GM12878 (cell line): ENCODE measurements around the gene ROBO1. TPM values are rescaled to one million over a fixed set of nuclear protein-coding genes. Genes with fewer than 3 reads are reported as not detected.

Experiments used
- ATAC-seq: fragments of 200-7000 bp; cut with Tn5 transposase; 3 replicates; pipeline ENCODE4 v1.9.1; 2020; ENCODE audit warnings: mild to moderate bottlenecking, moderate library complexity
- BruUV-seq: library from RNA; stranded (reverse); fragments of 400-500 nt; replicated peaks from 2 replicates; lab custom pipeline; 2021; lab: Mats Ljungman, UMichigan
- CTCF ChIA-PET: fragments of 300-600 bp; sonication (Branson Sonifier 250); formaldehyde crosslinking; extraction: SDS; loops from one replicate; lab custom pipeline; 2021; ENCODE audit warnings: inconsistent platforms; lab: Yijun Ruan, JAX
- POLR2A ChIA-PET: fragments of 350-600 bp; formaldehyde crosslinking; extraction: SDS; loops from one replicate; lab custom pipeline; 2021; ENCODE audit warnings: inconsistent platforms; lab: Charles Lee
- RAD21 ChIA-PET: fragments of 300-600 bp; sonication (Branson Sonifier 250); formaldehyde crosslinking; loops from one replicate; lab custom pipeline; 2023; ENCODE audit warnings: antibody characterized with exemption; ENCODE audit not compliant: unreplicated experiment; lab: Charles Lee
- SMC1A ChIA-PET: fragments of 300-600 bp; sonication (Branson Sonifier 250); formaldehyde crosslinking; loops from one replicate; lab custom pipeline; 2023; ENCODE audit not compliant: unreplicated experiment, uncharacterized antibody; lab: Charles Lee
- DNase-seq: peaks from one replicate; pipeline ENCODE4 v3.0.0-alpha.2; 2011; ENCODE audit warnings: low read depth, low spot score
- FAIRE-seq: peaks from 3 replicates; lab custom pipeline; 2011; peaks lifted over from hg19 to GRCh38; lab: Jason Lieb, UNC
- H2AFZ ChIP-seq: 2 replicates; pipeline ENCODE4 v1.6.0; 2011; ENCODE audit warnings: low read depth, low read length, control low read depth; ENCODE audit not compliant: control insufficient read depth
- H3K27ac ChIP-seq: 2 replicates; pipeline ENCODE4 v1.5.1; 2011; ENCODE audit warnings: control low read depth; ENCODE audit not compliant: control insufficient read depth, insufficient read depth
- H3K27me3 ChIP-seq, 2 experiments: replicated peaks in 1 of 2; 2 replicates each; pipeline versions ENCODE4 v1.6.0 to v1.6.1; 2011; ENCODE audit warnings: low read length in 1 of 2; ENCODE audit not compliant: control insufficient read depth in 2 of 2, insufficient read depth in 2 of 2
- H3K36me3 ChIP-seq, 2 experiments: 2 replicates each; pipeline ENCODE4 v1.5.1; 2011; ENCODE audit warnings: low read length in 1 of 2; ENCODE audit not compliant: control insufficient read depth in 2 of 2, insufficient read depth in 2 of 2
- H3K4me1 ChIP-seq: 2 replicates; pipeline ENCODE4 v1.6.1; 2011; ENCODE audit warnings: mild to moderate bottlenecking, low read length, moderate library complexity, mixed read lengths; ENCODE audit not compliant: control insufficient read depth, insufficient read depth
- H3K4me2 ChIP-seq: 2 replicates; pipeline ENCODE4 v1.6.0; 2011; ENCODE audit warnings: control low read depth; ENCODE audit not compliant: control insufficient read depth, insufficient read depth
- H3K4me3 ChIP-seq: fragments of 200-600 bp; sonication (generic); 2 replicates; pipeline ENCODE4 v1.5.1; 2016
- H3K79me2 ChIP-seq: 2 replicates; pipeline ENCODE4 v1.6.0; 2011; ENCODE audit warnings: low read length; ENCODE audit not compliant: control insufficient read depth, insufficient read depth
- H3K9ac ChIP-seq: 2 replicates; pipeline ENCODE4 v1.8.0; 2011; ENCODE audit warnings: low read length, control low read depth, mixed read lengths; ENCODE audit not compliant: control insufficient read depth, insufficient read depth
- H3K9me3 ChIP-seq: replicated peaks from 3 replicates; pipeline ENCODE4 v1.5.1; 2011; ENCODE audit warnings: mild to moderate bottlenecking, low read length; ENCODE audit not compliant: control insufficient read depth, insufficient read depth
- H4K20me1 ChIP-seq: 2 replicates; pipeline ENCODE4 v1.6.0; 2011; ENCODE audit not compliant: control insufficient read depth, insufficient read depth
- MTA2 ChIP-seq: fragments of 450-650 bp; IDR thresholded peaks from 2 replicates; pipeline ENCODE4 v1.6.1; 2016; ENCODE audit warnings: low read depth, mild to moderate bottlenecking, moderate library complexity
- PRDM15 ChIP-seq: fragments of 450-650 bp; formaldehyde crosslinking; IDR thresholded peaks from 2 replicates; pipeline ENCODE4 v1.4.0; 2020; ENCODE audit warnings: mild to moderate bottlenecking, moderate library complexity
- RBBP5 ChIP-seq: fragments of 200-600 bp; sonication (generic); conservative IDR thresholded peaks from 2 replicates; pipeline ENCODE4 v1.6.1; 2016
- ZNF207 ChIP-seq: fragments of 450-650 bp; IDR thresholded peaks from 2 replicates; pipeline ENCODE4 v1.6.1; 2014; ENCODE audit warnings: antibody characterized with exemption, mild to moderate bottlenecking, borderline replicate concordance
- ZSCAN29 ChIP-seq: fragments of 450-650 bp; IDR thresholded peaks from 2 replicates; pipeline ENCODE4 v1.6.1; 2017; ENCODE audit warnings: mild to moderate bottlenecking, moderate library complexity
- WGBS: methylation state at CpG from one replicate; pipeline ENCODE4 v1.1.6; 2016; ENCODE audit warnings: low lambda C conversion rate; ENCODE audit not compliant: insufficient replicate concordance, insufficient coverage; ENCODE audit errors: missing lambda C conversion rate; 5-methylcytosine and 5-hydroxymethylcytosine counted together
- in situ Hi-C: fragments of 300-500 bp; cut with MboI; formaldehyde crosslinking; loops from 9 replicates; pipeline ENCODE4 v1.14.3; 2018; ENCODE audit warnings: mixed read lengths
- intact Hi-C: fragments of 100-400 bp; cut with micrococcal nuclease; formaldehyde crosslinking; loops from one replicate; pipeline ENCODE4 v1.14.2; 2022; ENCODE audit not compliant: unreplicated experiment
- polyA plus RNA-seq, 11 experiments: library from polyadenylated mRNA; depleted of rRNA in 4 of 11; unstranded in 6 of 11; stranded (reverse) in 5 of 11; fragments of >200 nt; fragmentation: Nextera tagmentation in 4 of 11; fragmentation: Illumina TruSeq in 1 of 11; extraction: Ambion mirVana in 4 of 11; extraction: Trizol in 1 of 11; gene quantifications; 1 replicate in 1 of 11; 2 replicates in 10 of 11; pipeline versions ENCODE4 v1.2.1 to v1.2.3, GENCODE V29; 2011 to 2016; ENCODE audit warnings: inconsistent platforms in 2 of 11, missing spikeins in 2 of 11, low read depth in 1 of 11
- total RNA-seq, 4 experiments: library from RNA; depleted of rRNA in 3 of 4; stranded (reverse); fragments of >200 nt in 3 of 4; fragmentation: Illumina TruSeq in 1 of 4; extraction: Trizol in 1 of 4; gene quantifications; 2 replicates each; pipeline versions ENCODE4 v1.2.1 to v1.2.3, GENCODE V29; 2013 to 2021

The ROBO1 gene
- total and polyA plus RNA-seq, 10 of the 15 experiments (the other 5 are each of a cell fraction or from before 2014, with no cell fraction given) = 0.29 to 46.5 (median 1.2) TPM

GRCh38 chr3:78725703-78726246 lies 1042.0 kb downstream of the ROBO1 start:
- CTCF ChIA-PET = interaction anchor here (0.7 kb wide), 2 partner anchors 154 to 293 kb away, joined by 3 to 4 read pairs; no protein-coding TSS in a partner anchor
- intact Hi-C loops (no loop called here), in situ Hi-C loops (no loop called here)
- BruUV-seq = no TSS peak
- H3K9me3 ChIP-seq = no peaks in the 10 kb centered on the region
- no peak overlapping the region for H3K9ac ChIP-seq
- H4K20me1 ChIP-seq = no peaks in the 10 kb centered on the region
- no peak overlapping the region for H3K4me3 ChIP-seq
- H3K79me2 ChIP-seq = no peaks in the 10 kb centered on the region
- H3K27me3 ChIP-seq = no peaks in the 10 kb centered on the region
- H3K27ac ChIP-seq = no peak overlapping the region
- POLR2A ChIA-PET = interaction anchor here (1.1 kb wide), 1 partner anchor 290 kb away, joined by 3 read pairs; no protein-coding TSS in a partner anchor
- H3K4me1 ChIP-seq = no peaks in the 10 kb centered on the region
- RAD21 ChIA-PET = interaction anchor here (0.7 to 1.9 kb wide), 6 partner anchors 13 to 307 kb away, joined by 3 to 5 read pairs (median 3); no protein-coding TSS in a partner anchor
- H3K4me2 ChIP-seq = no peak overlapping the region
- ATAC-seq = no peak
- 80% methylated on average over 2 of the region's 2 CpGs for WGBS
- SMC1A ChIA-PET = interaction anchor here (0.5 to 2.4 kb wide), 10 partner anchors 8 to 92 kb away, joined by 3 to 7 read pairs (median 3); no protein-coding TSS in a partner anchor
- FAIRE-seq = no peak
- no peak overlapping the region for H2AFZ ChIP-seq
- DNase-seq = no peak
- TF ChIP-seq ZSCAN29 = no peak
- no peak for TF ChIP-seq RBBP5
- no peak for TF ChIP-seq PRDM15
- TF ChIP-seq MTA2 = peak; percentile 86
- TF ChIP-seq ZNF207 = no peak
- no peaks in the 10 kb centered on the region for H3K36me3 ChIP-seq
